GM18507 (cell line): ENCODE results near the gene KDM2B.

Experiments used
- DNase-seq: peaks from one replicate; pipeline ENCODE4 v3.0.0; 2011; ENCODE audit warnings: low read depth; ENCODE audit not compliant: insufficient read length; ENCODE audit errors: extremely low spot score
- FAIRE-seq: peaks from 2 replicates; lab custom pipeline; 2011; peaks lifted over from hg19 to GRCh38; lab: Jason Lieb, UNC

The KDM2B gene

GRCh38 chr12:121443911-121444841 lies 136.6 kb downstream of the KDM2B start:
- FAIRE-seq: no peak
- no peak for DNase-seq

- DNase-seq: peak; percentile 76
- peak; percentile 73 for FAIRE-seq
These were observed 137.5 kb downstream of the KDM2B start for GRCh38 chr12:121443193-121443870.

GRCh38 chr12:121442028-121442948 lies 138.5 kb downstream of the KDM2B start:
- DNase-seq (no peak), FAIRE-seq (no peak)

- no peak for DNase-seq
- no peak for FAIRE-seq
These were observed 139.3 kb downstream of the KDM2B start for GRCh38 chr12:121441555-121441954.

- no peak for DNase-seq
- no peak for FAIRE-seq
These were observed 140.1 kb downstream of the KDM2B start for GRCh38 chr12:121440768-121441167.

- no peak for FAIRE-seq
- no peak for DNase-seq
These were observed 141.1 kb downstream of the KDM2B start for GRCh38 chr12:121439715-121440114.

GRCh38 chr12:121438905-121439304 lies 141.9 kb downstream of the KDM2B start:
- FAIRE-seq (no peak), DNase-seq (no peak)

- DNase-seq (no peak), FAIRE-seq (no peak)
These were observed 144.1 kb downstream of the KDM2B start for GRCh38 chr12:121436706-121437105.

GRCh38 chr12:121432740-121433480 lies 147.9 kb downstream of the KDM2B start:
- FAIRE-seq (no peak), DNase-seq (no peak)

- FAIRE-seq (no peak), DNase-seq (no peak)
These were observed 149.9 kb downstream of the KDM2B start for GRCh38 chr12:121430833-121431415.

- no peak for DNase-seq
- FAIRE-seq: no peak
These were observed 151.9 kb downstream of the KDM2B start for GRCh38 chr12:121428883-121429282.

GRCh38 chr12:121427556-121428050 lies 153.2 kb downstream of the KDM2B start:
- no peak for FAIRE-seq
- no peak for DNase-seq

- FAIRE-seq: no peak
- no peak for DNase-seq
These were observed 156.2 kb downstream of the KDM2B start for GRCh38 chr12:121424624-121424975.

GRCh38 chr12:121423682-121424623 lies 156.9 kb downstream of the KDM2B start:
- DNase-seq (no peak), FAIRE-seq (no peak)

- no peak for DNase-seq
- no peak for FAIRE-seq
These were observed 157.6 kb downstream of the KDM2B start for GRCh38 chr12:121423253-121423652.

GRCh38 chr12:121420109-121420508 lies 160.7 kb downstream of the KDM2B start:
- FAIRE-seq: no peak

GRCh38 chr12:121417847-121418246 lies 163.0 kb downstream of the KDM2B start:
- DNase-seq (no peak), FAIRE-seq (no peak)

More at GRCh38 chr12:121420109-121420508, 160.7 kb downstream of the KDM2B start:
- no peak for DNase-seq

- FAIRE-seq: no peak
- DNase-seq: no peak
These were observed 166.9 kb downstream of the KDM2B start for GRCh38 chr12:121413917-121414316.
